HL-60/S4 (cell line): ENCODE measurements around the gene CFAP77.

ENCODE experiments used
- in situ Hi-C: fragments of 300-500 bp; cut with MboI; formaldehyde crosslinking; loops from 2 replicates; pipeline ENCODE4 v1.14.3; 2022; ENCODE audit warnings: low sequenced_read_pairs

Gene CFAP77

GRCh38 chr9:132446887-132447286 is 36.9 kb downstream of the CFAP77 start:
- in situ Hi-C loops, result no loop called here

- in situ Hi-C loops, result no loop called here
Measured at GRCh38 chr9:132447346-132447745, 37.3 kb downstream of the CFAP77 start.

GRCh38 chr9:132447902-132448301 is 37.9 kb downstream of the CFAP77 start:
- in situ Hi-C loops, result no loop called here

GRCh38 chr9:132451276-132451675 is 41.3 kb downstream of the CFAP77 start:
- in situ Hi-C loops, result no loop called here

GRCh38 chr9:132456241-132456640 is 46.2 kb downstream of the CFAP77 start:
- in situ Hi-C loops, result no loop called here

- in situ Hi-C loops, result no loop called here
Measured at GRCh38 chr9:132457504-132458236, 47.7 kb downstream of the CFAP77 start.

- in situ Hi-C loops, result no loop called here
Measured at GRCh38 chr9:132458432-132458831, 48.4 kb downstream of the CFAP77 start.

GRCh38 chr9:132459661-132460060 is 49.6 kb downstream of the CFAP77 start:
- in situ Hi-C loops, result no loop called here

GRCh38 chr9:132460240-132460639 is 50.2 kb downstream of the CFAP77 start:
- in situ Hi-C loops, result no loop called here

GRCh38 chr9:132461281-132461896 is 51.4 kb downstream of the CFAP77 start:
- in situ Hi-C loops, result no loop called here

GRCh38 chr9:132461971-132462370 is 52.0 kb downstream of the CFAP77 start:
- in situ Hi-C loops, result no loop called here

- in situ Hi-C loops, result no loop called here
Measured at GRCh38 chr9:132464547-132464946, 54.5 kb downstream of the CFAP77 start.

GRCh38 chr9:132465131-132465635 is 55.2 kb downstream of the CFAP77 start:
- in situ Hi-C loops, result no loop called here

- in situ Hi-C loops, result no loop called here
Measured at GRCh38 chr9:132472199-132472598, 62.2 kb downstream of the CFAP77 start.

- in situ Hi-C loops, result no loop called here
Measured at GRCh38 chr9:132472599-132472998, 62.6 kb downstream of the CFAP77 start.

- in situ Hi-C loops, result no loop called here
Measured at GRCh38 chr9:132474253-132474652, 64.2 kb downstream of the CFAP77 start.

- in situ Hi-C loops, result no loop called here
Measured at GRCh38 chr9:132478353-132479050, 68.5 kb downstream of the CFAP77 start.

GRCh38 chr9:132479733-132480132 is 69.7 kb downstream of the CFAP77 start:
- in situ Hi-C loops, result no loop called here

- in situ Hi-C loops, result no loop called here
Measured at GRCh38 chr9:132481053-132481849, 71.2 kb downstream of the CFAP77 start.

- in situ Hi-C loops, result no loop called here
Measured at GRCh38 chr9:132482196-132482813, 72.3 kb downstream of the CFAP77 start.

GRCh38 chr9:132485393-132485792 is 75.4 kb downstream of the CFAP77 start:
- in situ Hi-C loops, result no loop called here
